ENCODE results near the gene GPC5. TPM values are rescaled to one million over a fixed set of nuclear protein-coding genes. Genes with fewer than 3 reads are reported as not detected.

The GPC5 gene
- total RNA-seq, 2 experiments from 2014 or later = 2.4 TPM; not detected in 1

DNA sequence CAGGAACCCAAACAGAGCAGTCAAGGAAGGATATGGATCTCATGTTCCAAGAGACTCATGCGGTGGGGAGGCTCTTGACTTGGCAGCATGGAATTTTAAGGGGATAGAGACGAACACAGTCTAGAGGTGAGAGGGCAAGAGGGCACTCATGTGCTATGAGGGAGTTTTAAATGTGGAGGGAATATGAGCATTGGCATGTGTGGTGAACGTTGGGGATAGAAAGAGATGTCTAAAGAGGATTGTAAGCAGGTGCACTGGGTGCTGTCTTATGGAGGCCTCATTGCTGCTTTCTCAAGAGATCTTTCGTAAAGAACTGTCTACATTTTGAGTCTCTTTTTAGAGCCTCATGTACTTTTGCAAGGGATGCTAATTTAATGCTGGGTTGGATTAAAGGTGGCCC, 1227.9 kb downstream of the GPC5 start:
- POLR2A ChIA-PET = interaction anchor here (0.6 kb wide), 1 partner anchor 60 kb away, joined by 3 read pairs; no protein-coding TSS in a partner anchor
- H4K20me1 ChIP-seq (ENCODE audit: insufficient read depth, low read length) = no peaks in the 10 kb centered on the region
- DNase-seq (ENCODE audit: low spot score) = no peak
- no peaks in the 10 kb centered on the region for H3K9me3 ChIP-seq (ENCODE audit: low read length)
- no peak overlapping the region for H3K27ac ChIP-seq (ENCODE audit: low read depth, low read length, poor library complexity, severe bottlenecking)
- no peaks in the 10 kb centered on the region for H3K9me2 ChIP-seq (ENCODE audit: insufficient read depth, low read length)
- H3K36me3 ChIP-seq (ENCODE audit: insufficient read depth, low read length) = no peaks in the 10 kb centered on the region
- intact Hi-C loops (cut with micrococcal nuclease; ENCODE audit: unreplicated experiment) = no loop called here
- no peaks in the 10 kb centered on the region for H3K4me1 ChIP-seq (ENCODE audit: insufficient read depth, low read length, poor library complexity, severe bottlenecking)
- BruUV-seq (replicated peaks) = no TSS peak
- TF ChIP-seq EZH2phosphoT487 (IDR thresholded peaks at IDR 0.05; ENCODE audit: borderline replicate concordance, low read depth, low read length) = no peak
- TF ChIP-seq, protein P1, sequence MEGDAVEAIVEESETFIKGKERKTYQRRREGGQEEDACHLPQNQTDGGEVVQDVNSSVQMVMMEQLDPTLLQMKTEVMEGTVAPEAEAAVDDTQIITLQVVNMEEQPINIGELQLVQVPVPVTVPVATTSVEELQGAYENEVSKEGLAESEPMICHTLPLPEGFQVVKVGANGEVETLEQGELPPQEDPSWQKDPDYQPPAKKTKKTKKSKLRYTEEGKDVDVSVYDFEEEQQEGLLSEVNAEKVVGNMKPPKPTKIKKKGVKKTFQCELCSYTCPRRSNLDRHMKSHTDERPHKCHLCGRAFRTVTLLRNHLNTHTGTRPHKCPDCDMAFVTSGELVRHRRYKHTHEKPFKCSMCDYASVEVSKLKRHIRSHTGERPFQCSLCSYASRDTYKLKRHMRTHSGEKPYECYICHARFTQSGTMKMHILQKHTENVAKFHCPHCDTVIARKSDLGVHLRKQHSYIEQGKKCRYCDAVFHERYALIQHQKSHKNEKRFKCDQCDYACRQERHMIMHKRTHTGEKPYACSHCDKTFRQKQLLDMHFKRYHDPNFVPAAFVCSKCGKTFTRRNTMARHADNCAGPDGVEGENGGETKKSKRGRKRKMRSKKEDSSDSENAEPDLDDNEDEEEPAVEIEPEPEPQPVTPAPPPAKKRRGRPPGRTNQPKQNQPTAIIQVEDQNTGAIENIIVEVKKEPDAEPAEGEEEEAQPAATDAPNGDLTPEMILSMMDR (conservative IDR thresholded peaks at IDR 0.05; ENCODE audit: low read length) = no peak
- H2AFZ ChIP-seq (ENCODE audit: low read length) = no peak overlapping the region
- no peak overlapping the region for H3K4me3 ChIP-seq (ENCODE audit: low read depth, low read length, poor library complexity, severe bottlenecking)
- no peaks in the 10 kb centered on the region for H3K79me2 ChIP-seq (ENCODE audit: insufficient read depth, low read depth, low read length)
- CTCF ChIA-PET (ENCODE audit: unreplicated experiment) = no interaction called here
- H3K4me2 ChIP-seq (ENCODE audit: low read length) = no peak overlapping the region

DNA sequence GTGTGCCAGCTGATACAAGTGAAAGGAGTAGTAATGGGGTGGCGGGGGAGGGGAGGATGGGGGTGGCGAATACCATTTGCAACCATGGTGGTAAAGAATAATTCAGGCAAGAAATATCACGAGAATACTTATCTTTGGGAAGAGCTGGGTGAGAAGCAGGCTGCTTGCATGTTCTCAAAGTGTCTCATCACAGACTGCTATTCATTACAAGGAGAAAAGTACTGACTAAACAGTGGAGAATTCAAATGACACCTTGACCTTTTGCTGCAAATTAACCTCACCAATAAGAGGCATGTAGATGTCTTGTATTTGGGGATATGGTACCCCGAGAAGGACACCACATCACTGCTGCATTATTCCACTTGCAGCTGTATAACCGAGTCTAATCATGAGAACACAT, 1242.5 kb downstream of the GPC5 start:
- Histone ChIP-seq H3K36me3 (ENCODE audit: insufficient read depth, low read length) (no peaks in the 10 kb centered on the region), H3K9me2 (ENCODE audit: insufficient read depth, low read length) (no peaks in the 10 kb centered on the region), H3K9me3 (ENCODE audit: low read length) (no peaks in the 10 kb centered on the region), H2AFZ (ENCODE audit: low read length) (no peak overlapping the region), H3K27ac (ENCODE audit: low read depth, low read length, poor library complexity, severe bottlenecking) (no peak overlapping the region), H3K4me2 (ENCODE audit: low read length) (no peak overlapping the region), H4K20me1 (ENCODE audit: insufficient read depth, low read length) (no peaks in the 10 kb centered on the region), H3K79me2 (ENCODE audit: insufficient read depth, low read depth, low read length) (no peaks in the 10 kb centered on the region), H3K4me1 (ENCODE audit: insufficient read depth, low read length, poor library complexity, severe bottlenecking) (no peaks in the 10 kb centered on the region), H3K4me3 (ENCODE audit: low read depth, low read length, poor library complexity, severe bottlenecking) (no peak overlapping the region)
- intact Hi-C loops (cut with micrococcal nuclease; ENCODE audit: unreplicated experiment) = no loop called here
- no TSS peak for BruUV-seq (replicated peaks)
- ChIA-PET POLR2A (no interaction called here), CTCF (ENCODE audit: unreplicated experiment) (no interaction called here)
- DNase-seq (ENCODE audit: low spot score) = no peak
- TF ChIP-seq EZH2phosphoT487 (IDR thresholded peaks at IDR 0.05; ENCODE audit: borderline replicate concordance, low read depth, low read length) = no peak
- TF ChIP-seq, protein P1 (conservative IDR thresholded peaks at IDR 0.05; ENCODE audit: low read length) = no peak

- Histone ChIP-seq H3K4me1 (ENCODE audit: insufficient read depth, low read length, poor library complexity, severe bottlenecking) (no peaks in the 10 kb centered on the region), H3K4me2 (ENCODE audit: low read length) (no peak overlapping the region), H3K27ac (ENCODE audit: low read depth, low read length, poor library complexity, severe bottlenecking) (no peak overlapping the region), H4K20me1 (ENCODE audit: insufficient read depth, low read length) (no peaks in the 10 kb centered on the region), H3K4me3 (ENCODE audit: low read depth, low read length, poor library complexity, severe bottlenecking) (no peak overlapping the region), H3K9me3 (ENCODE audit: low read length) (no peaks in the 10 kb centered on the region), H3K36me3 (ENCODE audit: insufficient read depth, low read length) (no peaks in the 10 kb centered on the region), H2AFZ (ENCODE audit: low read length) (no peak overlapping the region), H3K79me2 (ENCODE audit: insufficient read depth, low read depth, low read length) (no peaks in the 10 kb centered on the region), H3K9me2 (ENCODE audit: insufficient read depth, low read length) (no peaks in the 10 kb centered on the region)
- DNase-seq (ENCODE audit: low spot score) = no peak
- no TSS peak for BruUV-seq (replicated peaks)
- intact Hi-C loops (cut with micrococcal nuclease; ENCODE audit: unreplicated experiment) = no loop called here
- ChIA-PET POLR2A (no interaction called here), CTCF (ENCODE audit: unreplicated experiment) (no interaction called here)
- TF ChIP-seq, protein P1 (conservative IDR thresholded peaks at IDR 0.05; ENCODE audit: low read length) = no peak
- TF ChIP-seq EZH2phosphoT487 (IDR thresholded peaks at IDR 0.05; ENCODE audit: borderline replicate concordance, low read depth, low read length) = no peak
Measured at GRCh38 chr13:92649140-92649813, 1250.9 kb downstream of the GPC5 start.

Measured in OCI-LY7 (cell line).